HepG2 (cell line): ENCODE data around the gene AGAP1. TPM values are rescaled to one million over a fixed set of nuclear protein-coding genes. Genes with fewer than 3 reads are reported as not detected.

Experiments
- ATAC-seq: fragments of 200-7000 bp; cut with Tn5 transposase; 3 replicates; pipeline ENCODE4 v1.9.1; 2020; ENCODE audit warnings: mild to moderate bottlenecking, moderate library complexity
- BruUV-seq: library from RNA; stranded (reverse); fragments of 400-500 nt; replicated peaks from 2 replicates; lab custom pipeline; 2021; lab: Mats Ljungman, UMichigan
- CTCF ChIA-PET: fragments of 300-600 bp; formaldehyde crosslinking; extraction: SDS; loops from one replicate; lab custom pipeline; 2021; ENCODE audit warnings: low total read pairs, inconsistent platforms, low intra/inter-chr PET ratio; lab: Yijun Ruan, JAX
- POLR2A ChIA-PET: fragments of 350-600 bp; sonication (Branson Sonifier 250); formaldehyde crosslinking; loops from one replicate; lab custom pipeline; 2020; ENCODE audit warnings: antibody characterized with exemption, inconsistent platforms; lab: Yijun Ruan, JAX
- DNase-seq: peaks from one replicate; pipeline ENCODE4 v3.0.0-alpha.2; 2015; ENCODE audit warnings: low spot score
- FAIRE-seq: peaks from 3 replicates; lab custom pipeline; 2011; peaks lifted over from hg19 to GRCh38; lab: Jason Lieb, UNC
- H2AFZ ChIP-seq: one replicate; pipeline ENCODE4 v1.6.1; 2011; ENCODE audit warnings: low read length, inconsistent platforms
- H3K27ac ChIP-seq: fragments of 300-600 bp; 3 replicates; pipeline ENCODE4 v1.8.0; 2011; ENCODE audit warnings: mixed run types, mild to moderate bottlenecking, mixed read lengths, low read length, inconsistent platforms; ENCODE audit not compliant: insufficient read depth; ENCODE audit errors: extremely low read length
- H3K27me3 ChIP-seq, 2 experiments: fragments of 200-600 bp in 1 of 2; 2 replicates in 1 of 2; 3 replicates in 1 of 2; pipeline versions ENCODE4 v1.6.0 to v1.8.0; 2011; ENCODE audit warnings: low read length in 2 of 2, mild to moderate bottlenecking in 2 of 2, moderate library complexity in 2 of 2, inconsistent platforms in 1 of 2; ENCODE audit not compliant: insufficient read depth in 2 of 2, control insufficient read depth in 1 of 2
- H3K36me3 ChIP-seq, 2 experiments: fragments of 200-600 bp in 1 of 2; replicated peaks in 1 of 2; 2 replicates in 1 of 2; 3 replicates in 1 of 2; pipeline versions ENCODE4 v1.5.1 to v1.8.0; 2011; ENCODE audit warnings: low read length in 2 of 2, inconsistent platforms in 1 of 2; ENCODE audit not compliant: insufficient read depth in 2 of 2, control insufficient read depth in 1 of 2
- H3K4me1 ChIP-seq: 2 replicates; pipeline ENCODE4 v1.5.1; 2012; ENCODE audit warnings: low read length, inconsistent platforms; ENCODE audit not compliant: insufficient read depth
- H3K4me2 ChIP-seq: 2 replicates; pipeline ENCODE4 v1.6.0; 2011; ENCODE audit warnings: low read depth, low read length, inconsistent platforms
- H3K4me3 ChIP-seq, 3 experiments: fragments of 200-600 bp in 1 of 3; sonication (generic), shearing (Covaris generic) in 1 of 3; replicated peaks in 1 of 3; 2 replicates each; pipeline ENCODE4 v1.5.1; 2011 to 2016; ENCODE audit warnings: low read length in 3 of 3, inconsistent platforms in 2 of 3, low read depth in 2 of 3, mild to moderate bottlenecking in 2 of 3, control low read depth in 1 of 3, mixed read lengths in 1 of 3; ENCODE audit not compliant: insufficient read depth in 1 of 3
- H3K79me2 ChIP-seq: one replicate; pipeline ENCODE4 v1.6.1; 2011; ENCODE audit warnings: low read length, inconsistent platforms; ENCODE audit not compliant: insufficient read depth
- H3K9ac ChIP-seq: 2 replicates; pipeline ENCODE4 v1.6.0; 2011; ENCODE audit warnings: mild to moderate bottlenecking, low read depth, low read length, inconsistent platforms; ENCODE audit not compliant: insufficient read depth
- H3K9me3 ChIP-seq: 2 replicates; pipeline ENCODE4 v1.5.1; 2012; ENCODE audit warnings: mild to moderate bottlenecking, low read length
- H4K20me1 ChIP-seq: 2 replicates; pipeline ENCODE4 v1.6.0; 2011; ENCODE audit warnings: inconsistent platforms, mild to moderate bottlenecking, low read length, moderate library complexity; ENCODE audit not compliant: insufficient read depth
- AGO1 ChIP-seq: fragments of 200-400 bp; formaldehyde crosslinking; IDR thresholded peaks from 2 replicates; pipeline ENCODE4 v1.6.1; 2017; ENCODE audit warnings: mild to moderate bottlenecking, low read depth, low read length, moderate library complexity; ENCODE audit not compliant: poor library complexity, severe bottlenecking
- CENPX ChIP-seq: sonication (generic); formaldehyde crosslinking; IDR thresholded peaks from 2 replicates; pipeline ENCODE4 v1.9.0; 2021; ENCODE audit warnings: mild to moderate bottlenecking, missing genetic modification reagents, moderate library complexity
- CHCHD3 ChIP-seq: sonication (generic); formaldehyde crosslinking; IDR thresholded peaks from 2 replicates; pipeline ENCODE4 v1.8.0; 2022; ENCODE audit warnings: mild to moderate bottlenecking, missing genetic modification reagents, moderate library complexity
- EEA1 ChIP-seq: sonication (generic); formaldehyde crosslinking; IDR thresholded peaks from 2 replicates; pipeline ENCODE4 v1.5.1; 2020; ENCODE audit warnings: mild to moderate bottlenecking, missing genetic modification reagents, borderline replicate concordance
- KDM6A ChIP-seq: IDR thresholded peaks from 2 replicates; pipeline ENCODE4 v1.6.1; 2016; ENCODE audit warnings: low read depth
- NR2C2 ChIP-seq: sonication (generic); formaldehyde crosslinking; IDR thresholded peaks from 2 replicates; pipeline ENCODE4 v1.4.0; 2020; ENCODE audit warnings: missing genetic modification reagents, mild to moderate bottlenecking, moderate library complexity, borderline replicate concordance
- ZNF772 ChIP-seq: sonication (generic); formaldehyde crosslinking; IDR thresholded peaks from 2 replicates; pipeline ENCODE4 v1.5.0; 2020; ENCODE audit warnings: mild to moderate bottlenecking, missing genetic modification reagents
- WGBS: methylation state at CpG from one replicate; pipeline ENCODE4 v1.1.6; 2017; ENCODE audit warnings: low lambda C conversion rate; 5-methylcytosine and 5-hydroxymethylcytosine counted together
- in situ Hi-C: cut with HindIII; loops from 2 replicates; pipeline ENCODE4 v1.10.0; 2017; ENCODE audit warnings: low pct_unique_long_range_greater_than_20kb; ENCODE audit not compliant: extremely low pct_ligation_motif_present
- intact Hi-C: fragments of 100-400 bp; cut with micrococcal nuclease; formaldehyde crosslinking; loops from one replicate; pipeline ENCODE4 v1.10.0; 2022; ENCODE audit not compliant: unreplicated experiment
- polyA plus RNA-seq, 8 experiments: library from polyadenylated mRNA; depleted of rRNA in 3 of 8; stranded (reverse) in 7 of 8; unstranded in 1 of 8; fragments of >200 nt; fragmentation: Illumina TruSeq in 4 of 8; extraction: Trizol in 4 of 8; gene quantifications; 2 replicates each; pipeline versions ENCODE4 v1.2.1 to v1.2.3, GENCODE V29; 2011 to 2016; ENCODE audit warnings: low read depth in 4 of 8, missing spikeins in 1 of 8, mixed read lengths in 1 of 8; ENCODE audit not compliant: insufficient read depth in 1 of 8
- total RNA-seq, 5 experiments: library from RNA; depleted of rRNA; stranded (reverse); fragments of >200 nt; fragmentation: Illumina TruSeq; extraction: Trizol; gene quantifications; 2 replicates each; pipeline ENCODE4 v1.2.3, GENCODE V29; 2016; ENCODE audit warnings: low read depth in 1 of 5
- TF ChIP-seq, protein P1 (sequence below): sonication (generic); formaldehyde crosslinking; IDR thresholded peaks from 2 replicates; pipeline ENCODE4 v1.8.1; 2023; ENCODE audit warnings: mild to moderate bottlenecking, inconsistent platforms, moderate library complexity, missing genetic modification reagents, borderline replicate concordance
- TF ChIP-seq, protein P2 (sequence below): sonication (generic); formaldehyde crosslinking; conservative IDR thresholded peaks from 2 replicates; pipeline ENCODE4 v1.4.0; 2020; ENCODE audit warnings: missing genetic modification reagents
- TF ChIP-seq, protein P3 (sequence below), 2 experiments: sonication (generic) in 1 of 2; formaldehyde crosslinking in 1 of 2; IDR thresholded peaks; 2 replicates each; pipeline versions ENCODE4 v1.6.1 to v1.9.0; 2014 to 2022; ENCODE audit warnings: antibody characterized with exemption in 1 of 2, borderline replicate concordance in 1 of 2, inconsistent platforms in 1 of 2, low read depth in 1 of 2, missing genetic modification reagents in 1 of 2
- TF ChIP-seq, protein P4 (sequence below): sonication (generic); formaldehyde crosslinking; IDR thresholded peaks from 2 replicates; pipeline ENCODE4 v1.4.0; 2020; ENCODE audit warnings: mild to moderate bottlenecking, missing genetic modification reagents

AGAP1 gene
- total and polyA plus RNA-seq, 2 of the 13 experiments (the other 11 are each of a cell fraction or from before 2014, with no cell fraction given), result 21.2 to 32.7 TPM

DNA sequence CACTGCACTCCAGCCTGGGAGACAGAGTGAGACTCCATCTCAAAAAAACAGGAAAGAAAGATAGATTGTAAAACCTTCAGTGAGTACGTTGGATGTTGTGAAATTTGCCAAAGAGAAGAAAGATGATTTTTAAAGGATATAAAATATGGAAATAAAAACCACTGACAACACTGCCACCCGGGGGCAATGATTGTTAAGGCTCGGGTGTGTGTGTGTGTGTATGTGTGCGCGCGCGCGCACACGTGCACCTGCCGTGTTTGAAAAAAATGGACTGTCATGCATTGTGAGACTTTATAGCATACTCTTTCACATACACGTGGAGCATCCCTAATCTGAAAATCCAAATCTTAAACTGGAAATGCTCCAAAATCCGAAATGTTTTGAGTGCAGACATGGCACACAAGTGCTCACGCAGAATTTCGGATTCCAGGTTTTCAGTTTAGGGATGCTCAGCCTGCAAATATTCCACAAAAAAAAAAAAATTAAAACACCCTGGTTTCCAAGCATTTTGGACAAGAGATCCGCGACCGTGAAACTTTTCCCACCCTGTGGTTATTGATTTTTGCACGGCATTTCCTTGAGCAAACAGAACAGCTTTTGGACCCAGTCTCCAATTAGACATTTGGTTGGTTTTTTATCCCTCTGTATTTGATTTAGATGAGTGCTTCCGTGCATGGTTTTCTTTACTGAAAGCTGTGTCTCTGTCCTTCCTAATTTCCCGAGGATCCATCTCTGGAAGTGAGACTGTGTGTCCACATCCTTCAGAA lies 269.2 kb downstream of the AGAP1 start:
- Histone ChIP-seq H3K79me2 (no peaks in the 10 kb centered on the region), H3K4me3 (no peak overlapping the region), H3K9ac (no peak overlapping the region), H4K20me1 (no peaks in the 10 kb centered on the region; the same call in 1 of the 2 replicates), H2AFZ (no peak overlapping the region), H3K4me1 (peaks cover 18% of the 10 kb centered on the region), H3K27me3 (no peaks in the 10 kb centered on the region), H3K36me3 (peaks cover 8 to 14% of the 10 kb centered on the region in 2 experiments), H3K27ac (peak overlapping the region; percentile 2), H3K9me3 (no peaks in the 10 kb centered on the region), H3K4me2 (peak overlapping the region; percentile 4; the same call in 1 of the 2 replicates)
- peak; percentile 29 for ATAC-seq
- in situ Hi-C loops, result no loop called here
- ChIA-PET CTCF (no interaction called here), POLR2A (no interaction called here)
- WGBS, result 67% methylated on average over 20 of the region's 20 CpGs
- no TSS peak for BruUV-seq
- peak; percentile 47 for DNase-seq
- no peak for FAIRE-seq
- intact Hi-C loops, result no loop called here
- TF ChIP-seq, protein P1, sequence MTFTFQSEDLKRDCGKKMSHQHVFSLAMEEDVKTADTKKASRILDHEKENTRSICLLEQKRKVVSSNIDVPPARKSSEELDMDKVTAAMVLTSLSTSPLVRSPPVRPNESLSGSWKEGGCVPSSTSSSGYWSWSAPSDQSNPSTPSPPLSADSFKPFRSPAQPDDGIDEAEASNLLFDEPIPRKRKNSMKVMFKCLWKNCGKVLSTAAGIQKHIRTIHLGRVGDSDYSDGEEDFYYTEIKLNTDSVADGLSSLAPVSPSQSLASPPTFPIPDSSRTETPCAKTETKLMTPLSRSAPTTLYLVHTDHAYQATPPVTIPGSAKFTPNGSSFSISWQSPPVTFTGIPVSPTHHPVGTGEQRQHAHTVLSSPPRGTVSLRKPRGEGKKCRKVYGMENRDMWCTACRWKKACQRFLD (CRISPR knock-in tag), result no peak
- TF ChIP-seq CHCHD3 (CRISPR knock-in tag) (no peak), AGO1 (no peak), NR2C2 (CRISPR knock-in tag) (no peak), ZNF772 (CRISPR knock-in tag) (no peak), EEA1 (CRISPR knock-in tag) (no peak), KDM6A (CRISPR knock-in tag) (no peak), CENPX (CRISPR knock-in tag) (no peak)
- TF ChIP-seq, protein P2, sequence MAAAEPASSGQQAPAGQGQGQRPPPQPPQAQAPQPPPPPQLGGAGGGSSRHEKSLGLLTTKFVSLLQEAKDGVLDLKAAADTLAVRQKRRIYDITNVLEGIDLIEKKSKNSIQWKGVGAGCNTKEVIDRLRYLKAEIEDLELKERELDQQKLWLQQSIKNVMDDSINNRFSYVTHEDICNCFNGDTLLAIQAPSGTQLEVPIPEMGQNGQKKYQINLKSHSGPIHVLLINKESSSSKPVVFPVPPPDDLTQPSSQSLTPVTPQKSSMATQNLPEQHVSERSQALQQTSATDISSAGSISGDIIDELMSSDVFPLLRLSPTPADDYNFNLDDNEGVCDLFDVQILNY (CRISPR knock-in tag), result no peak
- TF ChIP-seq, protein P3, sequence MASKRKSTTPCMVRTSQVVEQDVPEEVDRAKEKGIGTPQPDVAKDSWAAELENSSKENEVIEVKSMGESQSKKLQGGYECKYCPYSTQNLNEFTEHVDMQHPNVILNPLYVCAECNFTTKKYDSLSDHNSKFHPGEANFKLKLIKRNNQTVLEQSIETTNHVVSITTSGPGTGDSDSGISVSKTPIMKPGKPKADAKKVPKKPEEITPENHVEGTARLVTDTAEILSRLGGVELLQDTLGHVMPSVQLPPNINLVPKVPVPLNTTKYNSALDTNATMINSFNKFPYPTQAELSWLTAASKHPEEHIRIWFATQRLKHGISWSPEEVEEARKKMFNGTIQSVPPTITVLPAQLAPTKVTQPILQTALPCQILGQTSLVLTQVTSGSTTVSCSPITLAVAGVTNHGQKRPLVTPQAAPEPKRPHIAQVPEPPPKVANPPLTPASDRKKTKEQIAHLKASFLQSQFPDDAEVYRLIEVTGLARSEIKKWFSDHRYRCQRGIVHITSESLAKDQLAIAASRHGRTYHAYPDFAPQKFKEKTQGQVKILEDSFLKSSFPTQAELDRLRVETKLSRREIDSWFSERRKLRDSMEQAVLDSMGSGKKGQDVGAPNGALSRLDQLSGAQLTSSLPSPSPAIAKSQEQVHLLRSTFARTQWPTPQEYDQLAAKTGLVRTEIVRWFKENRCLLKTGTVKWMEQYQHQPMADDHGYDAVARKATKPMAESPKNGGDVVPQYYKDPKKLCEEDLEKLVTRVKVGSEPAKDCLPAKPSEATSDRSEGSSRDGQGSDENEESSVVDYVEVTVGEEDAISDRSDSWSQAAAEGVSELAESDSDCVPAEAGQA (IDR thresholded peaks at IDR 0.05; ENCODE audit: low read depth), result no peak
- TF ChIP-seq, protein P3 (CRISPR knock-in tag; IDR thresholded peaks at IDR 0.05; ENCODE audit: borderline replicate concordance), result no peak
- TF ChIP-seq, protein P4, sequence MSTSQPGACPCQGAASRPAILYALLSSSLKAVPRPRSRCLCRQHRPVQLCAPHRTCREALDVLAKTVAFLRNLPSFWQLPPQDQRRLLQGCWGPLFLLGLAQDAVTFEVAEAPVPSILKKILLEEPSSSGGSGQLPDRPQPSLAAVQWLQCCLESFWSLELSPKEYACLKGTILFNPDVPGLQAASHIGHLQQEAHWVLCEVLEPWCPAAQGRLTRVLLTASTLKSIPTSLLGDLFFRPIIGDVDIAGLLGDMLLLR (CRISPR knock-in tag), result no peak
